Neutrophil (primary cell): ENCODE data around the gene KREMEN2.

Experiments
- H3K27ac ChIP-seq: fragments of 200-600 bp; sonication (generic); 2 replicates; pipeline ENCODE4 v1.5.1; 2016; ENCODE audit warnings: mild to moderate bottlenecking, moderate library complexity
- H3K27me3 ChIP-seq: fragments of 200-600 bp; sonication (generic); 2 replicates; pipeline ENCODE4 v1.6.0; 2016; ENCODE audit warnings: mild to moderate bottlenecking
- H3K36me3 ChIP-seq: fragments of 200-600 bp; sonication (generic); 2 replicates; pipeline ENCODE4 v1.5.1; 2017
- H3K4me1 ChIP-seq, 2 experiments: fragments of 200-600 bp in 1 of 2; sonication (generic) in 1 of 2; 1 replicate in 1 of 2; 2 replicates in 1 of 2; pipeline versions ENCODE4 v1.5.1 to v1.6.1; 2013 to 2016; ENCODE audit warnings: low read depth in 1 of 2, low read length in 1 of 2, mild to moderate bottlenecking in 1 of 2, moderate library complexity in 1 of 2; ENCODE audit not compliant: control insufficient read depth in 1 of 2, insufficient read depth in 1 of 2
- H3K4me3 ChIP-seq, 2 experiments: fragments of 200-600 bp in 1 of 2; sonication (generic) in 1 of 2; 1 replicate in 1 of 2; 2 replicates in 1 of 2; pipeline ENCODE4 v1.5.1; 2013 to 2016; ENCODE audit warnings: low read depth in 1 of 2, low read length in 1 of 2, mild to moderate bottlenecking in 1 of 2, moderate library complexity in 1 of 2
- H3K9me3 ChIP-seq: fragments of 200-600 bp; sonication (generic); 2 replicates; pipeline ENCODE4 v1.5.1; 2016
- CTCF ChIP-seq: fragments of 200-600 bp; sonication (generic); IDR thresholded peaks from 2 replicates; pipeline ENCODE4 v1.5.1; 2016; ENCODE audit warnings: antibody characterized with exemption

Gene KREMEN2

DNA sequence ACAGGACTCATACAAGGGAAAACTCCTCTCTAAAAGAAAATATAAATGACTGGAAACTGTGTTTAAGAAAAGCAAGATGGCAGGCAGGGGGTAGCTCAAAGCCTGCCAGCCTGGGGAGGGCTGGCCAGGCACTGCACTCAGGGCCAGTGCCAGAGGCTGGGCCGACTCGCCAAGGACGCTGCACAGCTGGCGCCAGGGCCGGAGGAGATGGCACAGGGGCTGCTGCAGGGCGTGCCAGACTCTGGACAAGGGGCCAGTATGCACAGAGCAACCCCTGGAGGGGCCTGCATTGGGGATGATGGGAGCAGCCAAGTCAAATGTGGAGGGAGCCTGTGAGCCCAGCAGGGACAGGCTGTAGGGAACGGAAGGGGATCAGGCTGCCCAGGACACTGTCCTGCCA, 12.1 kb downstream of the KREMEN2 start:
- H3K36me3 ChIP-seq: peaks cover 18% of the 10 kb centered on the region
- peaks cover 17 to 19% of the 10 kb centered on the region in 2 experiments for H3K4me1 ChIP-seq
- H3K4me3 ChIP-seq: no peak overlapping the region
- H3K27me3 ChIP-seq: no peaks in the 10 kb centered on the region
- TF ChIP-seq CTCF: no peak
- H3K9me3 ChIP-seq: no peaks in the 10 kb centered on the region
- no peak overlapping the region for H3K27ac ChIP-seq

GRCh38 chr16:2976673-2977072, 12.6 kb downstream of the KREMEN2 start:
- H3K9me3 ChIP-seq: no peaks in the 10 kb centered on the region
- H3K27ac ChIP-seq: no peak overlapping the region
- H3K4me3 ChIP-seq: no peak overlapping the region
- H3K27me3 ChIP-seq: no peaks in the 10 kb centered on the region
- TF ChIP-seq CTCF: no peak
- peaks cover 17 to 19% of the 10 kb centered on the region in 2 experiments for H3K4me1 ChIP-seq
- H3K36me3 ChIP-seq: peaks cover 18% of the 10 kb centered on the region

GRCh38 chr16:2977440-2977839, 13.4 kb downstream of the KREMEN2 start:
- no peak overlapping the region for H3K4me3 ChIP-seq
- no peak overlapping the region for H3K27ac ChIP-seq
- H3K36me3 ChIP-seq: peaks cover 18% of the 10 kb centered on the region
- H3K9me3 ChIP-seq: no peaks in the 10 kb centered on the region
- no peak for TF ChIP-seq CTCF
- H3K27me3 ChIP-seq: no peaks in the 10 kb centered on the region
- peaks cover 17 to 19% of the 10 kb centered on the region in 2 experiments for H3K4me1 ChIP-seq

- Histone ChIP-seq H3K27me3 (no peaks in the 10 kb centered on the region), H3K27ac (no peak overlapping the region), H3K36me3 (peaks cover 10% of the 10 kb centered on the region), H3K9me3 (no peaks in the 10 kb centered on the region), H3K4me3 (peak overlapping the region; percentile 90 to 95), H3K4me1 (peaks cover 26 to 27% of the 10 kb centered on the region in 2 experiments)
- no peak for TF ChIP-seq CTCF
Measured at GRCh38 chr16:2979669-2980226, 15.7 kb downstream of the KREMEN2 start.

DNA sequence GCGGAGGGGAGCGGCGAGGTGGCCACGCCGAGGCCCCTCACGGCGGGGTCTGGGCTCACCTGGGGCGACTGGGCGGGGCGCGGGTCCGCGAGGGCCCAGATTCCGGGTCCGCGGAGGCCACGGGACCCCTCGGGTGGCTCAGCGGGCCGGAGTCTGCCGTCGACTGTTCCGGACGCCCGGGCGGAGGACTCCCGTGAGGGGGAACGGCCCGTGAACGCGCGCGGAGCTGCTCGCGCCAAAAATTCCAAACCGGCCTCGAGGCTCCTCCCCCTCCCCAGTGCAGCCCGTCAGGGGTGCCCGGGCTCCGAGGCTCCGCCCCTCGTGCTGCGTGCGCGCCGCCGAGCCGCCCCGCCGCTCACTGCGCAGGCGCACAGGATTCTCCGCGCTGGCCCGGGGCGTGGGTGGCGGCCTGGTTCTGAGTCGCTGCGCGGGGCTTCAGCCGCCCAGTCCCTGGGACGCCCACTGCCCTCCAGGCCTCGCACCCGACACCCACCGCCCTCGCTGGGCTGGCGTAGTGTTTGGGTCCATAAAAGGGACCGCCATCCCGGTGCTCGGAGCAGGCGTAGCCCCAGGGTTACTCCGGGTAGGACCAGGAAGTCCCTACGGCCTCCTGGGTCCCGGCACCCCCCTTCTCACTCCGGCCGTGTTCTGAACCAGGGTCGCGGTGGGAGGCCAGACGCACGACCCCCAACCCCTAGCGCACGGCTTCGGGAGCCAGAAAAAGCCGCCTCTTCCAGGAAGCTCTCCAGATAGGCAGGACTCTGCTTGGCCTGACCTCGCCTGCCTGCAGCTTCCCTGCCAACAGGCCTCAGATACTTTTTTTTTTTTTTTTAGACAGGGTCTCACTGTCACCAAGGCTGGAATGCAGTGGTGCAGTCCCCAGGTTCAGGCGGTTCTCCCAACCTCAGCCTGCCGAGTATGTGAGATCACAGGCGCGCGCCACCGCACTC, 16.4 kb downstream of the KREMEN2 start, which contains the start of gene PKMYT1:
TSS of gene PKMYT1 (minus strand) at position 220 of the 950 bp plus-strand sequence. CDS start 789 bp downstream, outside the sequence.
- Histone ChIP-seq H3K4me1 (peaks cover 26 to 27% of the 10 kb centered on the region in 2 experiments), H3K9me3 (no peaks in the 10 kb centered on the region), H3K27me3 (no peaks in the 10 kb centered on the region), H3K27ac (peak within 1 kb of the TSS; percentile 51), H3K36me3 (peaks cover 3% of the 10 kb centered on the region), H3K4me3 (peak within 1 kb of the TSS; percentile 90 to 95)
- peak; percentile 13 for TF ChIP-seq CTCF
